Measurements from ENCODE around the gene KREMEN2. TPM values are rescaled to one million over a fixed set of nuclear protein-coding genes. Genes with fewer than 3 reads are reported as not detected.

The KREMEN2 gene
- total RNA-seq, 1 donor from 2014 or later = not detected

DNA sequence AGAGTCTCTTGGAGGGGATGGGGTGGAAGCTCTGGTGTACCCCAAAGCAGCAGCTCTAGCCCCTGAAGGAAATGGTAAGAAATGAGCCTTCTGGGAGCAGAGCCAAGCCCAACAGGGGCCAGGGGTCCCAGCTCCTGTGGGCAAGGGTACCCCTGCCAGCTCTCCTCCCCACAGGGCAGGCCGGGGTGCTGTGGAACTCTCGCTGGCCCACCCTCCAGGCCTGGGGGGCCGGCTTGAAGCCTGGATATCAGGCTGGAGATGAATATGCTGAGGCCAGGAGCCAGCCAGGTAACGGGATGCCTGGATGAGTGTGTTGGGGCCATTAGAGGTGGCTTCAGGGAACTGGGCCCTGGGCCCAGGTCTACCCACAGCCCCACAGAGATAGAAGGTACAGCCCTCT lies 36.5 kb downstream of the KREMEN2 start:
- no peaks in the 10 kb centered on the region for H3K9me3 ChIP-seq
- intact Hi-C loops (cut with DNase I) = no loop called here
- TF ChIP-seq, protein P1, sequence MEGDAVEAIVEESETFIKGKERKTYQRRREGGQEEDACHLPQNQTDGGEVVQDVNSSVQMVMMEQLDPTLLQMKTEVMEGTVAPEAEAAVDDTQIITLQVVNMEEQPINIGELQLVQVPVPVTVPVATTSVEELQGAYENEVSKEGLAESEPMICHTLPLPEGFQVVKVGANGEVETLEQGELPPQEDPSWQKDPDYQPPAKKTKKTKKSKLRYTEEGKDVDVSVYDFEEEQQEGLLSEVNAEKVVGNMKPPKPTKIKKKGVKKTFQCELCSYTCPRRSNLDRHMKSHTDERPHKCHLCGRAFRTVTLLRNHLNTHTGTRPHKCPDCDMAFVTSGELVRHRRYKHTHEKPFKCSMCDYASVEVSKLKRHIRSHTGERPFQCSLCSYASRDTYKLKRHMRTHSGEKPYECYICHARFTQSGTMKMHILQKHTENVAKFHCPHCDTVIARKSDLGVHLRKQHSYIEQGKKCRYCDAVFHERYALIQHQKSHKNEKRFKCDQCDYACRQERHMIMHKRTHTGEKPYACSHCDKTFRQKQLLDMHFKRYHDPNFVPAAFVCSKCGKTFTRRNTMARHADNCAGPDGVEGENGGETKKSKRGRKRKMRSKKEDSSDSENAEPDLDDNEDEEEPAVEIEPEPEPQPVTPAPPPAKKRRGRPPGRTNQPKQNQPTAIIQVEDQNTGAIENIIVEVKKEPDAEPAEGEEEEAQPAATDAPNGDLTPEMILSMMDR (IDR thresholded peaks at IDR 0.05) = no peak
- peaks cover 0 to 4% of the 10 kb centered on the region in 2 donors for H3K4me1 ChIP-seq
- H3K36me3 ChIP-seq = no peaks in the 10 kb centered on the region
- no peak overlapping the region for H3K4me3 ChIP-seq
- H3K27me3 ChIP-seq = peaks cover 5% of the 10 kb centered on the region
- DNase-seq (ENCODE audit: low spot score in 2 of 2) = no peak
- H3K27ac ChIP-seq = no peak overlapping the region

DNA sequence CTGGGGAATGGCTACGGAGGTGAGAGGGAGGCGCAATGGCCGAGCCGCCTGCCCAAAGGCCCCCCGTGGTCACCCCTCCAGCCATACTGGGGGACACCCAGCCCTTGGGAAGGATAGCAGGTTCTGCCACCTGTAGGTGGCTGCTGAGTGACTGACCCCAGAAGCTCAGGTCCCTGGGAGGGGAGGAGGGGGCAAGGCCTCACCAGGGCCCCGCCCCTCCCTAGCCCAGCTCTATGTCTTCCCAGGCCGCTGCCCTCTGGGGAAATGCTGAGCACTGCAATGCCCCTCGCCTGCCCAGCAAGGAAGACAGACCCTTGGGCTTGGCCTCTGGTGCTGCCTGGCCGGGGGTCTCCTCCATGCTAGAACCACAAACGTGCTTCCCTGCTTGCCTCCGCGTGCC lies 37.2 kb downstream of the KREMEN2 start:
- no peak for DNase-seq (ENCODE audit: low spot score in 2 of 2)
- Histone ChIP-seq H3K27me3 (peaks cover 10% of the 10 kb centered on the region), H3K36me3 (no peaks in the 10 kb centered on the region), H3K27ac (no peak overlapping the region), H3K9me3 (no peaks in the 10 kb centered on the region), H3K4me1 (peaks cover 0 to 4% of the 10 kb centered on the region in 2 donors), H3K4me3 (no peak overlapping the region)
- intact Hi-C loops (cut with DNase I) = no loop called here
- TF ChIP-seq, protein P1 (IDR thresholded peaks at IDR 0.05) = no peak

DNA sequence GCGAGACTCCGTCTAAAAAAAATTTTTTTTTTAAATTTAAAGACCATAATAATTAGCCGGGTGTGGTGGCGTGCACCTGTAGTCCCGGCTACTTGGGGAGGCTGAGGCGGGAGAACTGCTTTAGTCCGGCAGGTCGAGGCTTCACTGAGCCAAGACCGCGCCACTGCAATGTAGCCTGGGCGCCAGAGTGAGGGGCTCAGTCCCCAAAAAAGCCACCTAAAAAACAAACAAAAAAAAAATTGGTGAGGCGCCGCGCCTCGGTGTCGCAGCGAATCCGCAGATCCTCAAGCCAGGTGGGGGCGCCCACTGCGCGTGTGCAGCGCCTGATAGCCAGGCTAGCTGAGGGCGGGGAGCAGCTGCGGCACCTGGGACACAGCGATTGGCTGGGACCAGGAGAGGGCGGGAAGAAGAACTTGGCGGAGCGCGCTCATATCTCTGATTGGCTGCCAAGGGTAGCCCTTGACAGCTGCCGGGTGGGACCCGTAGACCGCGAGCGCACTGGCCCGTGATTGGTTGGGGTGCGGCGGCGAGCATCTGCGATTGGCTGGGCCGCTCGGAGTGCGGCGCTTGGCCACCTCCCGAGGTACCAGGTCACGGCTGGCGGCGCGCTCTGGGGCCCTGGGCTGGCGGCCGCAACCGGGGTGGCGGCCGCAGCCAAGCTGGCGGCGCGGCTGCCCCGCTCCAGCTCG lies 39.7 kb downstream of the KREMEN2 start:
- peak; percentile 87 to 97 for DNase-seq (ENCODE audit: low spot score in 2 of 2)
- Histone ChIP-seq H3K4me3 (peak overlapping the region in 1 of 2 donors; percentile 26), H3K9me3 (no peaks in the 10 kb centered on the region), H3K27ac (no peak overlapping the region), H3K27me3 (peaks cover 10% of the 10 kb centered on the region), H3K36me3 (no peaks in the 10 kb centered on the region), H3K4me1 (peaks cover 0 to 4% of the 10 kb centered on the region in 2 donors)
- intact Hi-C loops (cut with DNase I) = loop anchor here (1.0 kb wide), 1 partner anchor 17 kb away; the partner anchor contains the start of gene TNFRSF12A
- TF ChIP-seq, protein P1 (IDR thresholded peaks at IDR 0.05) = peak; percentile 37 to 66 (median 48)

DNA sequence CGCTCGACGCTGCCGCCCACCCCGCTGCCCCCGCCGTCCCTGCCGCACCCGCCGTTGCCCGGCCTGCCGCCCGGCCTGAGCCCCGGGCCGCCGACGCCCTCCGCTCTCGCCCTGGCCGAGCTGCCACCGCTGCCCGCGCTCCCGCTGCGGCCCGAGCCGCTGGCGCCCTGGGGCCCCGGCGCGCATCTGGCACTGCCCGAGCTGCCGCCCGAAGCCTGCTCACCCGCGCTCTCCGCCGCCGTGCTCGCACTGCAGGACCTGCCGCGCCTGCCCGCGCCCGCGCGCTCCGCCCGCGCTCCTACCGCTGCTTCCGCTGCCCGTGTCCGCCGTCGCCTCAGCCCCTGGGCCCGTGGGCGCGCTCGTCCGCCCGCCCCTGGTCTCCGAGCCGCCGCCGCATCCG lies 40.2 kb downstream of the KREMEN2 start:
- H3K36me3 ChIP-seq = no peaks in the 10 kb centered on the region
- intact Hi-C loops (cut with DNase I) = loop anchor here (1.0 kb wide), 1 partner anchor 16 kb away; the partner anchor contains the start of gene TNFRSF12A
- no peak for DNase-seq (ENCODE audit: low spot score in 2 of 2)
- no peaks in the 10 kb centered on the region for H3K9me3 ChIP-seq
- peaks cover 0 to 4% of the 10 kb centered on the region in 2 donors for H3K4me1 ChIP-seq
- TF ChIP-seq, protein P1 (IDR thresholded peaks at IDR 0.05) = no peak
- no peak overlapping the region for H3K27ac ChIP-seq
- peak overlapping the region in 1 of 2 donors; percentile 26 for H3K4me3 ChIP-seq
- H3K27me3 ChIP-seq = peaks cover 10% of the 10 kb centered on the region

DNA sequence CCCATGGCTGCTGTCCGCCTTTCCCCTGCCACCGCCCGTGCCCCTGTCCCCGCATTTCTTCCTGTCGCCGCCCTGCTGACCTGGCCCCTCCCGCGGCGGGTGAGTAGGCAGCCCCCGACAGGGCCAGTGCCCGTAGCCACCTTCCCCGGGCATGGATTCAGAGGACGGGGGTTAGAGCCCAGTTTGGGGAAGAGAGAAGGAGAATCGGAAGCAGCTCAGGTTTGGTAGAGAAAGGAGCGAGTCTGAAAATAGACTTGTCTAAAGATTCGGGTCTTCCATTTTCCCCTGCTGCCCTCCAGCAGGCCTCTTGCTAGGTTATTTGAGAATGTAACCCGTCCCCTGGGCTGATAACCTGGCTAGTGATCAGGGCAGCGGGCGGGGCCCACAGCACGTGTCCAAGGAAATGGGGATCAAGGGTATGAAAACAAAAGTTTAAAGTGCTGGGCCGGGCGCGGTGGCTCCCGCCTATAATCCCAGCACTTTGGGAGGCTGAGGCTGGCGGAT lies 40.8 kb downstream of the KREMEN2 start:
- Histone ChIP-seq H3K9me3 (no peaks in the 10 kb centered on the region), H3K4me3 (peak overlapping the region; percentile 30 to 40), H3K4me1 (peaks cover 0 to 4% of the 10 kb centered on the region in 2 donors), H3K27ac (no peak overlapping the region), H3K36me3 (no peaks in the 10 kb centered on the region), H3K27me3 (peaks cover 10% of the 10 kb centered on the region)
- DNase-seq (ENCODE audit: low spot score in 2 of 2) = no peak
- intact Hi-C loops (cut with DNase I) = loop anchor here (1.0 kb wide), 1 partner anchor 15 kb away; the partner anchor contains the start of gene TNFRSF12A
- TF ChIP-seq, protein P1 (IDR thresholded peaks at IDR 0.05) = no peak

All from ascending aorta (tissue), 2 donors.